HFFc6 (cell line): Measurements from ENCODE around the gene POU2AF1. TPM values are rescaled to one million over a fixed set of nuclear protein-coding genes. Genes with fewer than 3 reads are reported as not detected.

Experiments used
- DNase-seq: peaks from one replicate; pipeline ENCODE4 v3.0.0-alpha.2; 2018
- H3K27ac Mint-ChIP-seq: 2 replicates; pipeline ENCODE4 v1.8.0; 2020; ENCODE audit warnings: mild to moderate bottlenecking, mixed read lengths
- H3K27me3 Mint-ChIP-seq: 2 replicates; pipeline ENCODE4 v1.8.0; 2021; ENCODE audit warnings: mild to moderate bottlenecking, moderate library complexity, mixed read lengths; ENCODE audit not compliant: insufficient read depth
- H3K36me3 Mint-ChIP-seq: 2 replicates; pipeline ENCODE4 v1.8.0; 2021; ENCODE audit warnings: low read depth, mixed read lengths
- H3K4me1 Mint-ChIP-seq: 2 replicates; pipeline ENCODE4 v1.8.0; 2020; ENCODE audit warnings: low read depth, mixed read lengths
- H3K4me3 Mint-ChIP-seq: 2 replicates; pipeline ENCODE4 v1.8.0; 2020; ENCODE audit warnings: mild to moderate bottlenecking, moderate library complexity, mixed read lengths
- H3K9me3 Mint-ChIP-seq: 2 replicates; pipeline ENCODE4 v1.8.0; 2020; ENCODE audit warnings: mild to moderate bottlenecking, mixed read lengths
- total RNA-seq, 6 experiments: library from RNA; stranded (reverse); fragmentation: NEBNext Ultra II Directional; extraction: Animal tissue kit (Norgen Biotek cat#: 25700); gene quantifications; 2 replicates in 1 of 6; 3 replicates in 5 of 6; pipeline ENCODE4 v1.2.3, GENCODE V29; 2021
- TF ChIP-seq, protein P1 (sequence below): fragments of 200-600 bp; sonication (generic); IDR thresholded peaks from 2 replicates; pipeline ENCODE4 v1.5.0; 2021; ENCODE audit warnings: antibody characterized with exemption, mild to moderate bottlenecking

Gene POU2AF1
- total RNA-seq, 6 experiments from 2014 or later: not detected

DNA sequence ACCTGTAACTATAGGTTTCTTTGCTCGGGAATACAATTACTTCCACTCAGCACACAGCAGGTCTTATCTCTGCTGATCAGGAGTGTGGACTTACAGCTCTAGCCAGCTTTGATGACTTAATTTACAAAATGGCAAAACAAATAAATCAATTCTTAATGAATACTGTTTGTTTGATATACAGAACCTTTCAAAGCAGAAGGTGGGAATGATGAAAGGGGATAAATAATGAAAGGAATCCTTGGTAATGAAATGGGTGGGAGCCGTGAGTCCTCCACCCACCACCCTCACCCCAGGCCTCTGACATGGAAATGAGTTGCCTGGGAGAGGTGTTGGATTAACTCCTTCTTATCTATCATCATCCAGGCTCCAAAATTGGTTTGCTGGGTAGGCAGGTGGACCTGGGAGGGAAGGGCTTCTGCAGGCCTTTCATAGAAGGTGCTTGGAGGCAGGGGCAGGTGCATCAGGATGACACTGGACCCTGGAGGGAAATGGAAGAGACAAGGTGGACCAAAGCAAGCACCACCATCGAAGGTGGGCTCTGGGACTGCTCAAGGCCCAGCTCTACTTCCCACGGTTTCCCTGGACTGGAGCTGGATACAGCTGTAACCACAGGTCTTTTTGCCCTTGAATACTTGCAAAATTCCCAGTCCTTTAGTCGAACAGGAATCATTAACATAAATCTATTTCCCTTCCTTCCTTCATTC, 23.0 kb downstream of the POU2AF1 start:
- no peaks in the 10 kb centered on the region for H3K4me1 Mint-ChIP-seq

DNA sequence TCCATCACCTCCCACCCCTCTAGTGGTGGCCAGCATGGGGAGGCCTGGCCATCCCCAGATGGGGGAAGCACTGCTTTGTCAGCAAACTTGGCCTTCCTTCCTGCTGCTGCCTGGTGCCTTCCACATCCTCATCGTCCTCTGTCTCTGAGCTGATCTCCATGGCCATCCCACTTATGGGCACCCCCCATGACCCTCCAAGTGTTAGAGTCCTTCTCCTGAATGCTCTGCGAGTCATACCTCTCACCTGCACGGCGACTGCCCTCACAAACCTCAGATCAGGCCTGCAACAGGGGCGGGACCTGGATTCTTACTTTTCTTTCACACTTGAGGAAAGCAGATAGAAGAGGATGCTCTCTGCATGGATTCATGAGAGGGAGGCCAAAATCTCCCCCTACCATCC, 24.0 kb downstream of the POU2AF1 start:
- DNase-seq: no peak
- Mint-ChIP-seq H3K27ac (no peak overlapping the region), H3K9me3 (no peaks in the 10 kb centered on the region), H3K4me1 (no peaks in the 10 kb centered on the region), H3K36me3 (no peaks in the 10 kb centered on the region), H3K27me3 (peaks cover 13% of the 10 kb centered on the region), H3K4me3 (no peak overlapping the region)
- TF ChIP-seq, protein P1, sequence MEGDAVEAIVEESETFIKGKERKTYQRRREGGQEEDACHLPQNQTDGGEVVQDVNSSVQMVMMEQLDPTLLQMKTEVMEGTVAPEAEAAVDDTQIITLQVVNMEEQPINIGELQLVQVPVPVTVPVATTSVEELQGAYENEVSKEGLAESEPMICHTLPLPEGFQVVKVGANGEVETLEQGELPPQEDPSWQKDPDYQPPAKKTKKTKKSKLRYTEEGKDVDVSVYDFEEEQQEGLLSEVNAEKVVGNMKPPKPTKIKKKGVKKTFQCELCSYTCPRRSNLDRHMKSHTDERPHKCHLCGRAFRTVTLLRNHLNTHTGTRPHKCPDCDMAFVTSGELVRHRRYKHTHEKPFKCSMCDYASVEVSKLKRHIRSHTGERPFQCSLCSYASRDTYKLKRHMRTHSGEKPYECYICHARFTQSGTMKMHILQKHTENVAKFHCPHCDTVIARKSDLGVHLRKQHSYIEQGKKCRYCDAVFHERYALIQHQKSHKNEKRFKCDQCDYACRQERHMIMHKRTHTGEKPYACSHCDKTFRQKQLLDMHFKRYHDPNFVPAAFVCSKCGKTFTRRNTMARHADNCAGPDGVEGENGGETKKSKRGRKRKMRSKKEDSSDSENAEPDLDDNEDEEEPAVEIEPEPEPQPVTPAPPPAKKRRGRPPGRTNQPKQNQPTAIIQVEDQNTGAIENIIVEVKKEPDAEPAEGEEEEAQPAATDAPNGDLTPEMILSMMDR: no peak

More for the DNA sequence above, 23.0 kb downstream of the POU2AF1 start:
- Mint-ChIP-seq H3K9me3 (no peaks in the 10 kb centered on the region), H3K36me3 (no peaks in the 10 kb centered on the region), H3K27me3 (peaks cover 13% of the 10 kb centered on the region), H3K4me3 (no peak overlapping the region), H3K27ac (no peak overlapping the region)
- TF ChIP-seq, protein P1: no peak
- DNase-seq: no peak

DNA sequence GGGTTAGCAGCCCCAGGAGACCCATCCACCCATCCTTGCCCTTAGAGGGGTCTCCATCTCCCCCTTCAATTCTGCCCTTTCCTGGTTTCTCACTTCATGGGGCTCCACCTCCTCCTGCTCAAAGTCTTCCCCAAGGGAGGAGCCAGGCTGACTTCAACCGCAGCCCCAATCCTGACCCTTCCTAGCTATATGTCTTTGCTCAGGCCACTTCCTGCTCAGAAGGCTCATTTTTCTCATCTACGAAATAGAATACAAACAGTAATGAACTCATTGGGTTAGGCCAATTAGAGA, 24.5 kb downstream of the POU2AF1 start:
- TF ChIP-seq, protein P1: no peak
- no peak overlapping the region for H3K27ac Mint-ChIP-seq

DNA sequence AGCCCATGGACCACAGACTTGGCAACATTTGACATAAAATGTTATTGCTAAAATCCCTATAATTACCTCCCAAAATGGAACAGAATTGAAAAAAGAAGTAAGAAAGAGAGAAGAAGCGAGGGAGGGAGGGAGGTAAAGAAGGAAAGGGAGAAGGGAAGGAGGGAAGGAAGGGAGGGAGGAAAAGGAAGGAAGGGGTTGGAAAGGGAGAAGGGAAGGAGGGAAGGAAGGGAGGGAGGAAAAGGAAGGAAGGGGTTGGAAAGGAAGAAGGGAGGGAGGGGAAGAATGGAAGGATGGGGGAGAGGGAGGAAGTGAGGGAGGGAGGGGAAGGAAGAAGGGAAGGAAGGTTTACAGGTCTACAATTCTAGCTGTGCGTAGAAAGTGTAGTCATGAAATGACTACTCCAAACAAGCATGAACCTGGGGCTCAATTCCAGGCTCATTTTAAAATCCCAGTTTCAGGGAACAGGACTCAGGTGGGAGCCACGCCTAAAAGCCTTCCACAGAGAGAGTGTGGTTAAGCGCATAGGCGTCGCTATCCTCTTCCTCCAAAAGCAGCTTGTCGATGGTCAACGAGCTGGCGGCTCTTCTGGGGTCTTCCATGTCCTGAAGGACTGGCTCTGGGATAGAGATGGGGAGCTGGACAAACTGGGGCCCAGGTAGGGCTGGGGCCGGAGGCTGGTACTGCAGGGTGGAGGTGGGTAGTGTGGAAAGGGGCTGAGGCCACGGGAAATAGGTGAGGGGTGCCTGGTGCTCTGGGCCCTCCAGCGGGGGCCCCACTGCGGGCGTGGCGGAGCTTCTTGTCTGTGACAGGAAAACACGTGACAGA, 25.1 kb downstream of the POU2AF1 start:
- no peaks in the 10 kb centered on the region for H3K9me3 Mint-ChIP-seq
- TF ChIP-seq, protein P1: no peak
- no peak for DNase-seq
- H3K36me3 Mint-ChIP-seq: no peaks in the 10 kb centered on the region
- peaks cover 13% of the 10 kb centered on the region for H3K27me3 Mint-ChIP-seq
- H3K27ac Mint-ChIP-seq: no peak overlapping the region
- no peak overlapping the region for H3K4me3 Mint-ChIP-seq
- no peaks in the 10 kb centered on the region for H3K4me1 Mint-ChIP-seq

More for the DNA sequence above, 24.5 kb downstream of the POU2AF1 start:
- Mint-ChIP-seq H3K36me3 (no peaks in the 10 kb centered on the region), H3K9me3 (no peaks in the 10 kb centered on the region), H3K4me1 (no peaks in the 10 kb centered on the region), H3K27me3 (peaks cover 13% of the 10 kb centered on the region), H3K4me3 (no peak overlapping the region)
- no peak for DNase-seq

DNA sequence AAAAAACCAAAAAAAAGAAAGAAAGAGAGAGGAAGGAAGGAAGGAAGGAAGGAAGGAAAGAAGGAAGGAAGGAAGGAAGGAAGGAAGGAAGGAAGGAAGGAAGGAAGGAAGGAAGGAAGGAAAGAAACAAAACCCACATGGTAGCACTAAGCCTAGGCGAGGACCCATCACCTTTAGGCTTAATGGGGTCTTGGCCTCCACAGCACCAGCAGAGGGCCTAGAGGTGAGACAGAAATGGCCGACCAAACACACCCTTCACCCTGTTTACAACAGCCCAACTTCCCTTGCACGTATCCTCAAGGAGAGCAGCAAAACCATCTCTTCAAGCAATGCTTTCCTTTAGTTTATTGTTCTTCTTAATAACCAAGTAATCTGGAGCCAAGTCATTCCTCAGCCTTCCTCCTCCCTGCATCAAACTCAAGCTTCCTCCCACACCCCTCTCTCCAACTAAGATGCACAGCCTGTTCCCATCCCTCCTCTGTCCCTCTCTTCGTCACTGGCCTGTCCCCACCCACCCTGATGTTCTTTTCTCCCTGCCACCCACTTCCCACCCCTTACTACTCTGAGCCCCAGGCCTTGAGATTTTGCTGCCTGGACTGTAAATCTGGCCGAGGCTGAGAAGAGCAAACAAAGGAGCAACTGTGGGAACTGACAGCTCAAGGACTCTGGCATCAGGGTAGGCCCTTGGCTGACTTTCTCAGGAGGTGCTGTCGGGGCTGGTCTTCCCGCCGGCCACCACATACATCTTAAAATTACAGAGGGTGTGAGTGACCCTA, 26.0 kb downstream of the POU2AF1 start:
- Mint-ChIP-seq H3K27ac (no peak overlapping the region), H3K4me1 (no peaks in the 10 kb centered on the region), H3K36me3 (no peaks in the 10 kb centered on the region), H3K4me3 (no peak overlapping the region), H3K27me3 (peaks cover 13% of the 10 kb centered on the region), H3K9me3 (no peaks in the 10 kb centered on the region)
- DNase-seq: no peak
- TF ChIP-seq, protein P1: no peak
